Measurements from ENCODE around the gene ZNF813. TPM values are rescaled to one million over a fixed set of nuclear protein-coding genes. Genes with fewer than 3 reads are reported as not detected.

Gene ZNF813
- total and polyA plus RNA-seq, 2 donors (not counting 1 experiment from before 2014, with no cell fraction given) = 1.2 to 10.8 TPM

DNA sequence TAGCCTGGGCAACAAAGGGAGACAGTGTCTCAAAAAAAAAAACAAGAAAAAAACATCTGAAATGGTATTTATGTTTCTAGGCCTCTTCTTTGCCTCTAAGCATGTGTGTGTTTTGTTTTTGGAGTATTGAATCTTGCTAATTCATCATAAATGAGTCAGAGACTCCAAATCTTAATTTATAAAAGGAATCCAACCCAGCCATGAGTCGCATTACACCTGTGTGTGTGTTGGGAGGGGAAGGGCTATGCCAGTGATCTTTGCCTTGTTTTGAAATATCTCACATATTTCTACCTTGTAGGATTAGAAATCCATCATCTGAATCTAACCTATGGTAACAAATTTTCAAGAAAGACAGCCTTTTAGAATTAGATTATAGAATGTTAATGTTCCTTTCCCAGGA, 74.4 kb downstream of the ZNF813 start:
- Histone ChIP-seq H3K4me1 (ENCODE audit: control insufficient read depth in 2 of 2, insufficient read depth in 2 of 2, low read length in 2 of 2) (peaks cover 0 to 13% of the 10 kb centered on the region in 2 donors), H2AFZ (ENCODE audit: insufficient read depth, low read depth, low read length, poor library complexity, severe bottlenecking) (no peak overlapping the region), H3K27ac (ENCODE audit: low read length in 2 of 2) (no peak overlapping the region), H3K4me3 (ENCODE audit: control extremely low read depth in 1 of 5, extremely low read depth in 1 of 5, insufficient read depth in 1 of 5, low read depth in 2 of 5, low read length in 4 of 5) (no peak overlapping the region), H3K9ac (ENCODE audit: low read length) (no peak overlapping the region), H4K20me1 (ENCODE audit: control insufficient read depth, insufficient read depth, low read length, poor library complexity, severe bottlenecking) (no peaks in the 10 kb centered on the region), H3K4me2 (replicated peaks; ENCODE audit: low read depth, low read length, poor library complexity, severe bottlenecking) (no peak overlapping the region), H3K27me3 (replicated peaks in 1 of 4; ENCODE audit: control extremely low read depth in 1 of 4, control insufficient read depth in 3 of 4, insufficient read depth in 4 of 4, low read length in 3 of 4) (no peaks in the 10 kb centered on the region), H3K36me3 (replicated peaks in 1 of 2; ENCODE audit: control extremely low read depth in 1 of 2, control insufficient read depth in 1 of 2, extremely low read depth in 1 of 2, insufficient read depth in 2 of 2, low read length in 1 of 2) (peaks cover 5 to 17% of the 10 kb centered on the region in 2 experiments), H3K79me2 (ENCODE audit: control insufficient read depth, insufficient read depth, low read length) (peaks cover 32% of the 10 kb centered on the region), H3K9me3 (ENCODE audit: control extremely low read depth in 1 of 3, control insufficient read depth in 2 of 3, insufficient read depth in 1 of 3, low read length in 2 of 3) (peaks cover 0 to 8% (median 0%) of the 10 kb centered on the region in 3 donors)
- intact Hi-C loops (cut with micrococcal nuclease) = no loop called here
- ChIA-PET CTCF (no interaction called here), POLR2A (no interaction called here)
- DNase-seq (no peak), ATAC-seq (ENCODE audit: low read depth) (no peak)
- peaks cover 33% of the 10 kb centered on the region for H3K4me1 Mint-ChIP-seq
- H3K27ac Mint-ChIP-seq = no peak overlapping the region
- no CpG with 5 or more reads among the region's 1 CpG for WGBS (ENCODE audit: insufficient coverage)
- no peaks in the 10 kb centered on the region for H3K9me3 Mint-ChIP-seq (ENCODE audit: insufficient read depth)
- TF ChIP-seq, protein P1, sequence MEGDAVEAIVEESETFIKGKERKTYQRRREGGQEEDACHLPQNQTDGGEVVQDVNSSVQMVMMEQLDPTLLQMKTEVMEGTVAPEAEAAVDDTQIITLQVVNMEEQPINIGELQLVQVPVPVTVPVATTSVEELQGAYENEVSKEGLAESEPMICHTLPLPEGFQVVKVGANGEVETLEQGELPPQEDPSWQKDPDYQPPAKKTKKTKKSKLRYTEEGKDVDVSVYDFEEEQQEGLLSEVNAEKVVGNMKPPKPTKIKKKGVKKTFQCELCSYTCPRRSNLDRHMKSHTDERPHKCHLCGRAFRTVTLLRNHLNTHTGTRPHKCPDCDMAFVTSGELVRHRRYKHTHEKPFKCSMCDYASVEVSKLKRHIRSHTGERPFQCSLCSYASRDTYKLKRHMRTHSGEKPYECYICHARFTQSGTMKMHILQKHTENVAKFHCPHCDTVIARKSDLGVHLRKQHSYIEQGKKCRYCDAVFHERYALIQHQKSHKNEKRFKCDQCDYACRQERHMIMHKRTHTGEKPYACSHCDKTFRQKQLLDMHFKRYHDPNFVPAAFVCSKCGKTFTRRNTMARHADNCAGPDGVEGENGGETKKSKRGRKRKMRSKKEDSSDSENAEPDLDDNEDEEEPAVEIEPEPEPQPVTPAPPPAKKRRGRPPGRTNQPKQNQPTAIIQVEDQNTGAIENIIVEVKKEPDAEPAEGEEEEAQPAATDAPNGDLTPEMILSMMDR (IDR thresholded peaks at IDR 0.05) = no peak
- TF ChIP-seq EZH2 (IDR thresholded peaks at IDR 0.05; ENCODE audit: borderline replicate concordance, insufficient read depth, low read depth, low read length, poor library complexity, severe bottlenecking) = no peak
- no peak overlapping the region for H3K4me3 Mint-ChIP-seq
- H3K27me3 Mint-ChIP-seq = no peaks in the 10 kb centered on the region

DNA sequence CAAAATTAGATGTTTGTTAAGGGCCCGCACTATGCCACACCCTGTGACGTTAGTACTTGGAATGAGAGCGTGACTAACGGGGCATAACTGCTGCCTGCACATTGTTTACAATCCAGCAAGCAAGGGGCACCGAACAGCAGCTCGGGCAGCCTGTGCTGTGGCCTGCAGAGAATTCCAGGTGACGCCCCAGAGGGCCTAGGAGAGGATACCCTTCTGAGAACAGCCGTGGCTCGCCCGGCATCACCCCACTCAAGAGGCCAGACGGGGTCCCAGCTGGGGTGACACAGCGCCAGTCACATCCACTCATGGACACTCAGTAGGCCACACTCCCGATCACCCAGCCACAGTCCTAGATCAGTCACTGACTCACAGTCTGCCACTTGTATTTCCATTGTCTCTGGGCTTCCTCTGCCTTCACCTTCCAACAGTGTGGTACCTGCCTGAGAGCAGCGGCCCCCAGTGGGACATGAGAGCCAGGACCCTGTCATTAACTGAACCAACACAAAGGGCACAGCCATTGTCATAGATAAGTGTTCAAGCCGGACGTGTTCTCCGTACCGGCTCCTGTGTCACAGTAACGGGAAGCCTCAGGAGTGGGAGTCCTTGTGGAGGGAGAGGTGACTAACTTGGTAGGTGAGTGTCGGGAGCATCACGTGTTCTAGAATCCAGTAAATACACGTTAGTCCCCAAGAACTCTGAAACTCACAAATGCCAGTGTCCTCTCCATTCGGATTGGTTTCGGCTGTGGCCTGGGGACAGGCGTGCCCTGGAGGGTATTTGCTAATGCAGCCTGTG, 77.9 kb downstream of the ZNF813 start:
- Histone ChIP-seq H3K27me3 (replicated peaks in 1 of 4; ENCODE audit: control extremely low read depth in 1 of 4, control insufficient read depth in 3 of 4, insufficient read depth in 4 of 4, low read length in 3 of 4) (no peaks in the 10 kb centered on the region), H3K27ac (ENCODE audit: low read length in 2 of 2) (no peak overlapping the region), H3K4me3 (ENCODE audit: control extremely low read depth in 1 of 5, extremely low read depth in 1 of 5, insufficient read depth in 1 of 5, low read depth in 2 of 5, low read length in 4 of 5) (no peak overlapping the region), H4K20me1 (ENCODE audit: control insufficient read depth, insufficient read depth, low read length, poor library complexity, severe bottlenecking) (no peaks in the 10 kb centered on the region), H3K36me3 (replicated peaks in 1 of 2; ENCODE audit: control extremely low read depth in 1 of 2, control insufficient read depth in 1 of 2, extremely low read depth in 1 of 2, insufficient read depth in 2 of 2, low read length in 1 of 2) (peaks cover 0 to 10% of the 10 kb centered on the region in 2 experiments), H3K4me2 (replicated peaks; ENCODE audit: low read depth, low read length, poor library complexity, severe bottlenecking) (no peak overlapping the region), H3K9me3 (ENCODE audit: control extremely low read depth in 1 of 3, control insufficient read depth in 2 of 3, insufficient read depth in 1 of 3, low read length in 2 of 3) (no peaks in the 10 kb centered on the region), H3K79me2 (ENCODE audit: control insufficient read depth, insufficient read depth, low read length) (peaks cover 34% of the 10 kb centered on the region), H3K4me1 (ENCODE audit: control insufficient read depth in 2 of 2, insufficient read depth in 2 of 2, low read length in 2 of 2) (no peaks in the 10 kb centered on the region), H3K9ac (ENCODE audit: low read length) (no peak overlapping the region), H2AFZ (ENCODE audit: insufficient read depth, low read depth, low read length, poor library complexity, severe bottlenecking) (no peak overlapping the region)
- DNase-seq (peak; percentile 31), ATAC-seq (ENCODE audit: low read depth) (no peak)
- intact Hi-C loops (cut with micrococcal nuclease) = no loop called here
- CTCF ChIA-PET = no interaction called here
- H3K9me3 Mint-ChIP-seq (ENCODE audit: insufficient read depth) = no peaks in the 10 kb centered on the region
- POLR2A ChIA-PET = interaction anchor here (0.5 kb wide), 1 partner anchor 204 kb away, joined by 4 read pairs; no protein-coding TSS in a partner anchor
- 97% methylated on average over 24 of the region's 25 CpGs for WGBS (ENCODE audit: insufficient coverage)
- H3K4me3 Mint-ChIP-seq = no peak overlapping the region
- no peak for TF ChIP-seq EZH2 (IDR thresholded peaks at IDR 0.05; ENCODE audit: borderline replicate concordance, insufficient read depth, low read depth, low read length, poor library complexity, severe bottlenecking)
- TF ChIP-seq, protein P1 (IDR thresholded peaks at IDR 0.05) = no peak
- peaks cover 22% of the 10 kb centered on the region for H3K4me1 Mint-ChIP-seq
- H3K27ac Mint-ChIP-seq = no peak overlapping the region
- no peaks in the 10 kb centered on the region for H3K27me3 Mint-ChIP-seq

All from B cell (primary cell).